Activated CD8-positive, alpha-beta memory T cell treated with anti-CD3 and anti-CD28 coated beads for 36 hours (primary cell): ENCODE results near the gene ATF1. TPM values are rescaled to one million over a fixed set of nuclear protein-coding genes. Genes with fewer than 3 reads are reported as not detected.

ENCODE experiments used
- CTCF ChIA-PET: fragments of 350-600 bp; sonication (Branson Sonifier 250); formaldehyde crosslinking; loops from one replicate; lab custom pipeline; 2021; ENCODE audit warnings: antibody characterized with exemption; lab: Charles Lee
- POLR2A ChIA-PET: fragments of 350-600 bp; sonication (Branson Sonifier 250); formaldehyde crosslinking; loops from one replicate; lab custom pipeline; 2021; ENCODE audit warnings: antibody characterized with exemption; lab: Charles Lee
- total RNA-seq, 2 experiments: library from RNA; stranded (reverse); gene quantifications; one replicate each; pipeline ENCODE4 v1.2.3, GENCODE V29; 2021

Gene ATF1
- total RNA-seq: 10 to 100 TPM; 47.6 to 48.7 TPM

DNA sequence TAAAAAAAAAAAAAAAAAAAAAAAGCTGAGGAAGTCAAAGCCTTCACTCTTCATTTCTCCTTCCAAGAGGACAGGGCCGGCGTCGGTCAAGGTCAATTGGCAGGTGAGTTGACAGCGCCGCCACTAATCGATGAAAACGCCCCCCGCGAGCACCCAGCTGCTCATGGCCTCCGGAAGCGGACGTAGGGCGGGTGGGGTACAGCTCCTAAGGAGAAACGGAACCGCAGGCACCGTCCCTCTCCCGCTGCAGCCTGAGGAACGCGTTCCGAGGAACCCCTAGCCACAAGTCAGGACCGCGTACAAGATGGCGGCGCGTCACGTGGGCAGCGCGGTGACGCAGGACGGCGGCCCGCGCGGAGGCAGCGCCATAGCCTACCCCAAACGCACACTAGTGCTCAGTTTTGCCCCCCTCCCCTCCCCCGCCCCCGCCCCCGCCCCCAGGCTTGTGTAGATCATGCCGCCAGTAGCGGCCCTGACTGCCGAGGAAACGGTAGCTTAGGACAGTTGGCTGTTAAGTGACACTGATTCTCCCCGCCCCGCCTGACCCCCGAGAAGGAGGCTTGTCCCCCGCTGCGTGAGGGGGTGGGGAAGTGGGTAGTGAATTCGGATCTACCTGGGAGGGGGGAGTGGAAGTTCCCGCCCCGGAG, at the start of gene ATF1:
Gene ATF1, plus strand, starts transcription at position 463 of the 647 bp plus-strand sequence. CDS start 16,045 bp downstream, outside the sequence.
- POLR2A ChIA-PET: interaction anchor here (0.5 to 2.9 kb wide), 9 partner anchors 11 to 1080 kb away, joined by 3 to 15 read pairs (median 4); partner anchors contain the start of gene SLC11A2

DNA sequence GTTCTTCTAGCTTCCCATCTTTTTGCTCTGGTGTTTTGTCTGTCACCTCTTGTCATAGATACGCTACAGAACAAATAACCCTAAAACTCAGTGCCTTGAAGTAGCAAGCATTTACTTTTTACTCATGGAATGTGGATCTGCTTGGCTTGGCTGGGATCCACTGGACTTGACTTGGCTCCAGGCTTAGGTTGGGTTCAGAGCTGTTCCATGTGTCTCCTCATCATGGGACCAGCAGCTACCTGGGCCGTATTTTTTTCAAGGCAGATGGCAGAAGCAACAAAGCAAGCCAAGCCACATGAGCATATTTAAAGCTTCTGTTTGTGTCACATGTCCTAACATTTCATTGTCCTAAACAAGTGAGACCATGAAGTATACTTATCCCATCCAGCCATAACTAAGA, 48.7 kb upstream of the ATF1 start:
- ChIA-PET POLR2A (no interaction called here), CTCF (no interaction called here)

More for the DNA sequence above, at the start of gene ATF1:
- CTCF ChIA-PET: interaction anchor here (0.8 to 3.5 kb wide), 5 partner anchors 11 to 454 kb away, joined by 3 to 15 read pairs (median 3); partner anchors contain the start of gene POU6F1

DNA sequence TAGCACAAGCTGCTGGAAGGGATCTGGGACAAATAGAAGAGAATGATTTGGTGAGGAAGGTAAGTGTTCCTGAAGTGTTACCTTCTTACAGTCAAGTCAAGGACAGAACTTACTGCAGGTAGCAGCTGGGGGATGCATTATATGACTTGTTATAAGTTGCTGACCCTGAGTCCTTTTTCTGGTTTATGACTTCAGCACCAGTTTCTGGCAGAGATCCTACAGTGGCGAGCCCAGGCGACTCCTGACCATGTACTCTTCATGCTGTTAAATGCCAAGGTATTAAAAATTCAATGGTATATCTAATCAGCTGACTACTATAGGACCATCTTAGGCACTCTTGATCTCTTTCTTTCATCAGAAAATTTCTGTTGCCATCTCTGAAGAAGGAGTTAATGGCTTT, 45.1 kb upstream of the ATF1 start:
- POLR2A ChIA-PET: no interaction called here
- CTCF ChIA-PET: no interaction called here

DNA sequence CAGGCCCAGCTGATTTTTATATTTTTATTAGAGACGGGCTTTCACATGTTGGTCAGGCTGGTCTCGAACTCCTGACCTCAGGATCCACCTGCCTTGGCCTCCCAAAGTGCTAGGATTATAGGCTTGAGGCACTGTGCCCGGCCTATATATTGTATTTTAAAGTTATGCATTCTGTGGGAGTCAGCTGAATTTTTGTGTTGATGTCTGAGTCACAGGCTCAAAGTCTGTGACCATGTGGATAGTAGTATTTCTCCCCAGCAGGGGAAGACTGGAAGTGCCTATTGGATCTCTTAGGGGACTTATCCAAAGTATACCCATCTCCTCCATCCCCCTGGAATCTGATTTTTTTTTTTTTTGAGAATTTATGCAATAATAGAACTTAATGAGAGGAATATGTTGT, 43.8 kb upstream of the ATF1 start:
- CTCF ChIA-PET: interaction anchor here (0.7 kb wide), 1 partner anchor 545 kb away, joined by 3 read pairs; no protein-coding TSS in a partner anchor
- POLR2A ChIA-PET: no interaction called here

DNA sequence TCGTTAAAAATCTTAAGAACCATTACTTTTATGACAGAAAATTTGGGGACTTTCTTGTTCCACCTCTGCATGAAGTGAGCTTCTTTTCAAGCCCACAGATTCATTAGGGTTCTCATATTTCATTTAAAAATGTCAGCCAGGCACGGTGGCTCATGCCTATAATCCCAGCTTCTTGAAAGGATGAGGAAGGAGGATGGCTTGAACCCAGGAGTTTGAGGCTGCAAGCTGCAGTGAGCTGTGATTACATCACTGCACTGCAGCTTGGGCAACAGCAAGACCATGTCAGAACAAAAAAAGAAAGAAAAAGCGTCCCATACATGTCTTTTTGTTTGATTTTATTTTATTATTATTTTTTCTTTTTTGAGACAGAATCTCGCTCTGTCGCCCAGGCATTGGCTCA, 43.4 kb upstream of the ATF1 start:
- POLR2A ChIA-PET: no interaction called here
- CTCF ChIA-PET: interaction anchor here (0.7 kb wide), 1 partner anchor 545 kb away, joined by 3 read pairs; no protein-coding TSS in a partner anchor

DNA sequence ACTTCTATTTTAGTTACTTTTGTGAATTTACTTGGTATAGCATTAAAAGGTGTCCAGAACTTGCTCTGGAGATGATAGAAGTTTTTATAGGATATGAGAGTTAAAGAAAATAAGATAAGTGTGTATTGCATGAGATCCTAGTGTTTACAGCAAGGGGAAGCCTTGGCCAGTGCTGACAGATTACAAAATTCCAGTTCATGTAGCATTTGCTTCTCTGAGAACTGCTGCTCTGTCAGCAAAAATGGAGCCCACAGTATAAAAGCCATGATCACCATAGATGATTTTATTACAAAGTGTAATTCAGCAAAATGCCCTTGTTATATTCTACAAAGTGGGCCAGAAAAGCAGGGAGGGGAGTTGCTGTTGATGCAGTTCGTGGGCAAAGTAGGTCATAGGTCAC, 40.0 kb upstream of the ATF1 start:
- POLR2A ChIA-PET: no interaction called here
- CTCF ChIA-PET: no interaction called here

DNA sequence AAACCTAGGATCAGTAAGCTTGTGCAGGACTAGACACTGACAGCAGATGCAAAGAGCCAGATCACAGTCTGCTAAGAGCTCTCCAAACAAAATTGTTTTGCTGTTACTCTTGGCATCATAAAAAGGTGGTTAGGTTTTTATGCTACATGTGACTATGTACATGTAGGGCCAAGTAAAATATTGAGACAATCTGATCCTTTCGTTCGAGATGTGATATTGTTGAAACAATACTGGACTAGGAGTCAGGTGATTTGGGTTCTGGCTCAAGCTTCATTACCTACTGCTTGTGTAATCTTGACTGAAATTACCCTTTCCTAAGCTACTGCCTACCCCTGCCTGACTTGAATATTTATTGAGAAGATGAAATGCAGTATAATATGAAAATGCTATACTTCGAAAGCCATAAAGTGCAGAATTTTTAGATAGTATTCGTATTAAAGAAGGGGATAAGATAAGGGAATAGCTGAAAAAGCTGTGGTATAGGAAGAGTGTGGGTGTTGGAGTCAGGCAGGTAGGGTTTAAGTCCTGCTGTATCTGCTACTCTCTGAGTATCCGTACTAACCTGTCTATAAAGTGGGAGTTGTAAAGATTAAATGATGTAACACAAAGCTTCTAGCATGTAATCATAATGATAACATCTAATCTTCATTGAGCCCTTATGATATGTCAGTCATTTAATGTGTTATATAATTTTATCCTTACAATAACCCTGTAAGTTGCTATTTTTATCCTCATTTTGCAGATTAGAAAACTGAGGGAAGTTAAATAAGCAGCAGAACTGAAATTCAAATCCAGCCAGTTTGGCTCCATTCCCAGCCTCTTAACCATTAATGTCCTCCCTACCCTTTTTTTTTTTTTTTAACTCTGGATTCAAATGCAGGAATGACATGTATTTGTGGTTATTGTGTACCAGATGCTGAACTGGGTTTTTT, 38.6 kb upstream of the ATF1 start:
- ChIA-PET CTCF (interaction anchor here (1.4 kb wide), 1 partner anchor 9 kb away, joined by 4 read pairs; no protein-coding TSS in a partner anchor), POLR2A (no interaction called here)

DNA sequence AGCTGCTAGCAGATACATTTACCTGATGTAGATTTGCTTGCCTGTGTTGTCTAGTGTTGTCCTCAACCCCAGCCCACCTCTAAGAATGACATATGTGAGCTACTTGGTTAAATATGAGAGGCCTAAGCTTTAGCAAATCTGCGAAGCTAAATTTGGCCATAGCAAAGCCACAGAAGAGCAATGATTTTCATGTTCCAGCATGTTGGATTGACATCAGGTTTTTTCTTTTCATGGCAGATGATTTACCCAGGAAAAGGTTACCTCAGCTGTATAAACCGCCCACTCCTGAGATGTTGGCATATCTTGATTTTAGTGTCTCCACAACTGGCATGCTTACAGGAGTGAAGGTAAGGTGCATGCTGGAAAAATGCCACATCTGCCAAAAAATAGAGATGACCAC, 36.4 kb upstream of the ATF1 start:
- CTCF ChIA-PET: no interaction called here
- POLR2A ChIA-PET: interaction anchor here (0.6 kb wide), 1 partner anchor 199 kb away, joined by 6 read pairs; no protein-coding TSS in a partner anchor

DNA sequence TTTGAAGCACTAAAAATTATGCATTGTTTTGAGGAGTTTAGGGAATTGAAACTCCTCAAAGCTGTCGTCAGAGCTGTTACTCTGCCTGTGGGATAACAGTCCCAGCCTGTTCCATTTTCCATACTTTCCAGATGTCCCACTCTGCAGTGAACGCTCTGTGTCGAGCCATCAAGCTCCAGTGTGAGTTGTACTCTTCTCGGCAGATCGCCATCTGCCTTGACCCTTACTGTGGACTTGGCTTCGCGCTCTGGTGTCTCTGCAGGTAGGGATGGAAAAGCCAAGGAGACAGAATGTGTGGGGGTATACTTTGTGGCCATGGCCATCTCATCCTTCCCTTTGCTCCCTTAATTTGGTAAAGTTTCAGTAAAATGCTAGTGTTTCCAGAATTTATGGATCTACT, 35.5 kb upstream of the ATF1 start:
- ChIA-PET POLR2A (no interaction called here), CTCF (no interaction called here)

DNA sequence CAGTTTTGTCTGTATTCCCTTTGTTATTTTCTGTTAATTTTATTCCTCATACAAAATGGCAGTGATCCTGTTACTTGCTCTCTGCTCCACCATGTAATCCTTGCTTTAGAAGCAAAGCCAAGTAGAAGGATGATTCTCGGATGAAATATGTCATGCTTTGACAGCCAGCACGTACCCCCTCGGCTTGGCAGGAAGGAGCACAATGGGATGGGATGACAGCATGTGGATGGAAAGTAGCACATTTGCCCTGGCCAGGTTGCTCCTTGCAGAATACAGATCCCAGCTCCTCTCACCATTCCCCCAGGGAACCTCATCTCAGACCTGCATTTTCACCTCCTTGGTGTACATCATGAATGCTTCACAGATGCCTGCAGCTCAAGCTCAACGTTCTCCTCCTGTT, 35.1 kb upstream of the ATF1 start:
- ChIA-PET POLR2A (no interaction called here), CTCF (no interaction called here)

DNA sequence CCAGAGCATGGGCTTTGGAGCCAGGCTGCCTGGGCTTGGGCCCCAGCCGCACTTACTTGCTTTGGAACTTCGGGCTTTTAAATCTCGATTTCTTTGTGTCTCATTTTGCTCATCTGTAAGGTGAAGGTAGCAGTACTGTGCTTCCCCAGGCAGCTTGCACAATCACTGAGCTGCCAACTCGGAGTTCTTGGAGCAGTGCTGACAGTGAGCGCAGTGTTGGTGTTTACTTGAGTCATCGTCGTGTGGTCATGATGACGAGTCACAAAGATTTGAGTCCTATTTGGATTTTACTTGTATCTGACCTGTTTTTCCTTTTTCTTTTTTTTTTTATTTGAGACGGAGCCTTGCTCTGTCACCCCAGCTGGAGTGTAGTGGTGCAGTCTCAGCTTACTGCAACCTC, 31.3 kb upstream of the ATF1 start:
- POLR2A ChIA-PET: no interaction called here
- CTCF ChIA-PET: no interaction called here

DNA sequence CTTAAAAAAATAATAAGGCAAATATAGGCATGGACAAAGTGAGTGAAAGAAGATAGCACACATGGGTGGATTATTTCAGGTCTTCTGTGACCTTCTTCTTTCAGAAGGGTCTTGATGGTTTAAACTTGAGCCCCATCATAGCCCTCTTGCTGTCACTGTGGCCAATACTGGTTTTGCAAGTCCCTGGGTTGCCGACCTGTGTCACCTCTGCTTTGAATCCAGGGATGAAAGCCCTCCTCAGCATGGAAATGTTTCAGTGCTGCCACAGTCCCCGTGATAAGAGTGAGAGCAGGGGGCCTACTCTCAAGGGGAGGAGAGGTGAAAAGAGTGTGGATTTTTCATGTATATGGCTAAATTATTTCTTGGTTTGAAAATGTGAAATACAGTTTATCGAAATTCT, 30.2 kb upstream of the ATF1 start:
- POLR2A ChIA-PET: no interaction called here
- CTCF ChIA-PET: no interaction called here

DNA sequence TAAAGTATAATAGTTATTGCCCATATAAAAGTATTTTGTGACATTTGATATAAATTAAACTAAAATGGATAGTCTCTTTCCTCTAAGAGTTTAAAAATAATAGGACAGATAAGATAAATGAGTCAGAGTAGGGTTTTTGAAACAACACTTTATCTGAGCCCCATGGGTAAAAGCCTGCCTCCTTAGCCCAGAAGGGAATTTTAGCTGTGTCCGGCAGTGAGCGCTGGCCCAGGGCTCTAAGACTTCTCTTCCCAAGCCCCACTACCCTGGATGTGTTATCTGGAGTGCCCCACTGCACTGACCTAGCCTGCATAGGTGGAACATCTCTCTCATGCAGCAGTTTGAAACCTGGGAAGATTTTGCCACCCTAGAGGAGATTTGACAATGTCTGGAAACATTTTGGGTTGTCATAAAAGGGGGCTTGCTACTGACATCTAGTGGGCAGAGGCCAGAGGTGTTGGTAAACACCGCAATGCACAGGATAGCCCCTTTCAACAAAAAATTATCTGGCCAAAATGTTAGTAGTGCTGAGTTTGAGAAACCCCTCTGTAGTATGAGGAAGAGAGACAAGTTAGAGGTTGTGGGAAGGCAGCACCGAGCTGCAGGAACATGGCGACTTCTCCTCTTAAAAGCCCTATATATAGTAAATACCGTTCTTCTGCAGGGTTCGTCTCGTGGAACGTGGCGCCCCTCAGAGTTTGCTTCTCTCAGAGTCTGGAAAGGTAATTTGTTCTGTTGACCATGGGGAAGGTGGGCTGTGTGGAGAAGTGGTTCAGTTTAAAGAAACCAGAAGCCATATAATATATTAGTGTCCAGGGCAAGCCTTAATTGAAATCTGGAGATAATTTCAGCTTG, 29.3 kb upstream of the ATF1 start:
- CTCF ChIA-PET: interaction anchor here (1.6 kb wide), 1 partner anchor 10 kb away, joined by 4 read pairs; no protein-coding TSS in a partner anchor
- POLR2A ChIA-PET: no interaction called here

DNA sequence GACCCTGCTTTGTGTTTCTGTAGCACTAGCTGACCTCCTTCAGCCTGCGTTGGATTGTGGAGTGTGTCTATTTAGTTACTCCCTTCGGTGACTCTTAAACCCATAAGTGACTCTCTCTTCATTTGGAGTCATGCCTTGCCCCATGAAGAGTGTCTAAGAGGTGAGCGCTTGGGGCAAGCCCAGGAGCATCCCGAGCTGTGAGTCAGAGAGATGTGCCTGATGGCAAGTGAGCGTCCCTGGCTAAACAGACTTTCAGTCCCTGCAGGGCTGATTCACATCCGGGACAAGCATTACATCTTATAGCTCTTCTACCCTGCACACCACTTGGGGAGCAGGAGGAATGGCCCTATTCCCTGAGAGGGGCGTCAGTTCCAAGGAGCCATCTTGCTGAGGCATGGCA, 24.3 kb upstream of the ATF1 start:
- CTCF ChIA-PET: interaction anchor here (0.6 kb wide), 1 partner anchor 610 kb away, joined by 3 read pairs; no protein-coding TSS in a partner anchor
- POLR2A ChIA-PET: no interaction called here

DNA sequence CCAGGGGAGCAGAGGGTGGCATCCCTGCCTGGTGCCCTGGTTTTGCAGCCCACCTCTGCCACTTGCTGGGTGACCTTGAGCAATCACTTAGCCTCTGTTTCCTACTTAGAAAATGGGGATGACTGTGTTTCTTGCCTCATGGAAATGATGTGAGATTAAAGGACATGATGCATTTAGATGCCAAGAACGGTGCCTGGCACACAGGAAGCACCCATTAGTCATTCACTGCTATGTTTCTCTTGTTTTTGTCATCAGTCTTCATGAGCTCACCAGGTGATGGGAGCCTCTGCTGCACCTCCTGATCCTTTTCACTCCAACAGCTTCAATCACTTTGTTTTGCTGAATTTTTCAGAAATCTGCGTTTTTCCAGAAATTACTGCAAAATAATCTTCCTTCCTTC, 23.6 kb upstream of the ATF1 start:
- POLR2A ChIA-PET: interaction anchor here (0.6 kb wide), 1 partner anchor 43 kb away, joined by 3 read pairs; no protein-coding TSS in a partner anchor
- CTCF ChIA-PET: no interaction called here

DNA sequence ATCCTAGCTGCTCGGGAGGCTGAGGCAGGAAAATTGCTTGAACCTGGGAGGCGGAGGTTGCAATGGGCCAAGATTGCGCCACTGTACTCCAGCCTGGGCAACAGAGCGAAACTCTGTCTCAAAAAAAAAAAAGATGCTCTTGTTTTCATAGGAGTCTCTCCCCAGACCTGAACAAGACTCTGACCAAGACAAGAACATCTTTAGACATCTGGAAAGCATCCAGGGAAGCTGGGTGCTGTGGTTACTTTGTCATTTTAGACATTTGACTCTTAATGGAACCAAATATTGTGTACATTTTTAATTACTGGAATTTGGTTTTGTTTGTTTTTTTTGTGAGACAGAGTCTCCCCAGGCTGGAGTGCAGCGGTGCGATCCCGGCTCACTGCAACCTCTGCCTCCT, 21.1 kb upstream of the ATF1 start:
- ChIA-PET POLR2A (no interaction called here), CTCF (no interaction called here)

DNA sequence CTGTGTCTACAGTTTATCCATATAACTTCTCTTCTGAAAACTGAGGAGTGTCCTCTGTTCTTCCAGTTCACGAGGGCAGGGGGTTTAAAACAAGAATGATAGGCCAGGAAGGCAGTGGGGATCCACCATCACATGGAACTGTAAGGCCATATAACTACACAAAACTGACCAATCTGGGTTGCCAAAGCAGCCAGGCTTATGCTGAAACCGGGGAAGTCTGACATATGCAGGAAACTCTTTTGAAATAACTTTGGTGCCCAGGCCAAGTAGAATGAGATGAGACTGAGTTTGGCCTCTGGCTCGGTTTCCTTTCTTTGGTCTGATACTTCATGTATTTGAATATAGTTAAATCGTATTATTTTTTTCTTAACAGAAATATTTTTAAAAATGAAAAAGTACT, 18.0 kb upstream of the ATF1 start:
- POLR2A ChIA-PET: no interaction called here
- CTCF ChIA-PET: no interaction called here

DNA sequence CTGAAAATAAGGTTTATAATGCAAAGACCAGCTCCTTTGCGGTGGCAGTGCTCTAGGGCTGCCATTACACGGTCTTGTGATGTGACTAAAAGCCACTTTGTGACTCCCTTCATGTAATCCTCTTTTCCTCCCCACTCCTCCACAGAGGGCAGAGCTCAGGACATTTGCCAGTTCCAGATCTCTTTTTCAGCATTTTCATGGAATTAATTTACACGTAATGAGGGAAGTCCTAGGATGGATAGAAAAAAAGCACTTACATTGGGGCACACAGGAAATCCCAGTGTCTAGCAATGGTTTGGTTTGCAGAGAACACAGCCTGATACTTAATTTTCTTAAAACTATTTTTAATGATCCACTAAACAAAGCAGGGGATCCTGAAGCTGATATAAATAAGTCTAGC, 17.5 kb upstream of the ATF1 start:
- ChIA-PET CTCF (no interaction called here), POLR2A (no interaction called here)

DNA sequence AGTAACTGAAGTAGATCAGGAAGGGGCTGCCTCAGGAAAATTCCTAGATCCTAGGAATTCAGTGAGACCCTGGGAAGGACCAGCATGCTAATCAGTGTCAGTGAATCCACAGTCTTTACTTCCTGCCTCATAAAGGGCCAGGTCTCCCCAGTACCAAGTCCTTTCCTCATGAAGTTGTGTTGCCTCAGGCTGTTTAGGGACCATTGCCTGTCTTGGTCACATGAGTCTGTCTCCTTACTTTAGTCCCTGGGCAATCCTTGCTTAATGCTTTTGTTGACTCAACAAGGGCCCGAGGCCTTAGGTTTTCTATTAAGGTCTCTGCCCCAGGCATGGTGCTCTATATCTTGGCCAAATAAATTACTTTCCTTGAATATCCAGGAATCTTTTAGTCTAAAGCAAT, 16.1 kb upstream of the ATF1 start:
- CTCF ChIA-PET: no interaction called here

More for the DNA sequence above, 16.1 kb upstream of the ATF1 start:
- POLR2A ChIA-PET: no interaction called here
